K562 (cell line): Measurements from ENCODE around the gene FUNDC2. TPM values are rescaled to one million over a fixed set of nuclear protein-coding genes. Genes with fewer than 3 reads are reported as not detected.

ENCODE experiments used
- ATAC-seq: fragments of 200-7000 bp; cut with Tn5 transposase; 3 replicates; pipeline ENCODE4 v1.9.1; 2020; ENCODE audit warnings: moderate library complexity
- BruUV-seq: library from RNA; stranded (reverse); fragments of 400-500 nt; replicated peaks from 2 replicates; lab custom pipeline; 2021; lab: Mats Ljungman, UMichigan
- CTCF ChIA-PET: fragments of 300-600 bp; formaldehyde crosslinking; extraction: SDS; loops from one replicate; lab custom pipeline; 2021; ENCODE audit warnings: low intra/inter-chr PET ratio; lab: Yijun Ruan, JAX
- POLR2A ChIA-PET: fragments of 300-600, 350-650 bp; sonication (Branson Sonifier 250); formaldehyde crosslinking; extraction: SDS; loops from one replicate; lab custom pipeline; 2021; ENCODE audit warnings: antibody characterized with exemption, inconsistent platforms; lab: Yijun Ruan, JAX
- DNase-seq, 4 experiments: peaks; one replicate each; pipeline versions ENCODE4 v3.0.0 to v3.0.0-alpha.2; 2011 to 2018; ENCODE audit warnings: low spot score in 3 of 4, mixed read lengths in 3 of 4; ENCODE audit errors: extremely low read depth in 1 of 4
- FAIRE-seq: peaks from 2 replicates; lab custom pipeline; 2011; peaks lifted over from hg19 to GRCh38; lab: Jason Lieb, UNC
- H2AFZ ChIP-seq: 2 replicates; pipeline ENCODE4 v1.6.0; 2011; ENCODE audit warnings: low read depth, low read length, control low read depth, inconsistent platforms
- H3K27ac ChIP-seq: fragments of 200-600 bp; 3 replicates; pipeline ENCODE4 v1.8.0; 2011; ENCODE audit warnings: low read depth, mild to moderate bottlenecking, control low read depth, inconsistent platforms, low read length, moderate library complexity, mixed read lengths; ENCODE audit errors: extremely low read depth
- H3K27me3 ChIP-seq, 2 experiments: fragments of 300-600 bp in 1 of 2; 2 replicates in 1 of 2; 3 replicates in 1 of 2; pipeline versions ENCODE4 v1.6.0 to v1.8.0; 2011; ENCODE audit warnings: inconsistent platforms in 2 of 2, low read length in 2 of 2, mild to moderate bottlenecking in 1 of 2, mixed read lengths in 1 of 2, moderate library complexity in 1 of 2; ENCODE audit not compliant: control insufficient read depth in 2 of 2, insufficient read depth in 2 of 2
- H3K36me3 ChIP-seq: fragments of 300-600 bp; 3 replicates; pipeline ENCODE4 v1.8.0; 2011; ENCODE audit warnings: mild to moderate bottlenecking, low read length, inconsistent platforms; ENCODE audit not compliant: control insufficient read depth, insufficient read depth
- H3K4me1 ChIP-seq, 2 experiments: fragments of 200-600 bp in 1 of 2; replicated peaks in 1 of 2; 2 replicates in 1 of 2; 3 replicates in 1 of 2; pipeline versions ENCODE4 v1.5.1 to v1.8.0; 2011; ENCODE audit warnings: inconsistent platforms in 2 of 2, low read length in 2 of 2, mild to moderate bottlenecking in 1 of 2, mixed read lengths in 1 of 2, moderate library complexity in 1 of 2; ENCODE audit not compliant: control insufficient read depth in 2 of 2, insufficient read depth in 2 of 2
- H3K4me2 ChIP-seq: 2 replicates; pipeline ENCODE4 v1.6.1; 2011; ENCODE audit warnings: low read length, control low read depth, inconsistent platforms, mixed read lengths; ENCODE audit not compliant: insufficient read depth
- H3K4me3 ChIP-seq: fragments of 200-600 bp; sonication (generic), shearing (Covaris generic); 2 replicates; pipeline ENCODE4 v1.5.1; 2016; ENCODE audit warnings: control low read depth, inconsistent platforms
- H3K79me2 ChIP-seq: fragments of 200-600 bp; 3 replicates; pipeline ENCODE4 v1.8.0; 2011; ENCODE audit warnings: low read length, inconsistent platforms; ENCODE audit not compliant: control insufficient read depth, insufficient read depth
- H3K9ac ChIP-seq, 2 experiments: 2 replicates each; pipeline versions ENCODE4 v1.6.0 to v1.6.1; 2011; ENCODE audit warnings: low read depth in 2 of 2, low read length in 2 of 2, control low read depth in 1 of 2, inconsistent platforms in 1 of 2, mild to moderate bottlenecking in 1 of 2, mixed read lengths in 1 of 2; ENCODE audit not compliant: insufficient read depth in 1 of 2
- H3K9me1 ChIP-seq: one replicate; pipeline ENCODE4 v1.6.0; 2011; ENCODE audit warnings: inconsistent platforms, mild to moderate bottlenecking, low read length, moderate library complexity; ENCODE audit not compliant: control insufficient read depth, insufficient read depth
- H3K9me3 ChIP-seq: replicated peaks from 2 replicates; pipeline ENCODE4 v1.5.1; 2011; ENCODE audit warnings: low read depth, low read length, inconsistent platforms; ENCODE audit not compliant: control insufficient read depth, insufficient read depth
- H4K20me1 ChIP-seq: replicated peaks from 2 replicates; pipeline ENCODE4 v1.6.1; 2011; ENCODE audit warnings: low read length, inconsistent platforms, mixed read lengths; ENCODE audit not compliant: control insufficient read depth, insufficient read depth
- CEBPG ChIP-seq, 3 experiments: fragments of 200-800 bp in 1 of 3; sonication (Bioruptor generic) in 1 of 3; sonication (generic) in 1 of 3; formaldehyde crosslinking in 1 of 3; IDR thresholded peaks in 2 of 3; conservative IDR thresholded peaks in 1 of 3; 2 replicates each; pipeline versions ENCODE4 v1.6.1 to v1.8.0; 2016 to 2022; ENCODE audit warnings: missing compliant biosample characterization in 2 of 3, missing genetic modification characterization in 2 of 3, mild to moderate bottlenecking in 1 of 3, missing genetic modification reagents in 1 of 3
- ESRRB ChIP-seq: fragments of 250-450 bp; sonication (Bioruptor Pico); IDR thresholded peaks from 2 replicates; pipeline ENCODE4 v1.5.0; 2020; ENCODE audit warnings: mild to moderate bottlenecking, moderate library complexity, borderline replicate concordance
- HDAC2 ChIP-seq: fragments of 450-650 bp; IDR thresholded peaks from 2 replicates; pipeline ENCODE4 v1.6.1; 2016; ENCODE audit warnings: mild to moderate bottlenecking
- MAFK ChIP-seq: IDR thresholded peaks from 2 replicates; pipeline ENCODE4 v1.6.1; 2011; ENCODE audit warnings: low read length, improper control_type of control experiment
- MEIS2 ChIP-seq: fragments of 450-650 bp; IDR thresholded peaks from 2 replicates; pipeline ENCODE4 v1.6.1; 2014; ENCODE audit warnings: mild to moderate bottlenecking; ENCODE audit not compliant: partially characterized antibody
- MTA2 ChIP-seq: fragments of 450-650 bp; IDR thresholded peaks from 2 replicates; pipeline ENCODE4 v1.6.1; 2016; ENCODE audit warnings: low read depth
- RBM25 ChIP-seq: fragments of 200-400 bp; formaldehyde crosslinking; IDR thresholded peaks from 2 replicates; pipeline ENCODE4 v1.6.1; 2018; ENCODE audit warnings: low read length, low read depth, moderate library complexity; ENCODE audit not compliant: severe bottlenecking
- STAG1 ChIP-seq: sonication (generic); formaldehyde crosslinking; IDR thresholded peaks from 2 replicates; pipeline ENCODE4 v1.5.0; 2020; ENCODE audit warnings: missing genetic modification reagents, borderline replicate concordance
- TAL1 ChIP-seq: fragments of 450-650 bp; IDR thresholded peaks from 2 replicates; pipeline ENCODE4 v1.6.1; 2016; ENCODE audit warnings: mild to moderate bottlenecking
- TOE1 ChIP-seq, 2 experiments: fragments of 450-650 bp in 1 of 2; sonication (generic) in 1 of 2; formaldehyde crosslinking in 1 of 2; IDR thresholded peaks; 2 replicates each; pipeline versions ENCODE4 v1.7.1 to v1.8.0; 2016 to 2022; ENCODE audit warnings: borderline replicate concordance in 2 of 2, mild to moderate bottlenecking in 2 of 2, antibody characterized with exemption in 1 of 2, inconsistent platforms in 1 of 2, low read depth in 1 of 2, missing genetic modification reagents in 1 of 2, moderate library complexity in 1 of 2
- ZNF23 ChIP-seq: fragments of 250-450 bp; sonication (Bioruptor Pico); IDR thresholded peaks from 2 replicates; pipeline ENCODE4 v1.4.0; 2020; ENCODE audit warnings: mild to moderate bottlenecking
- ZNF436 ChIP-seq: fragments of 250-450, 450-650 bp; sonication (Bioruptor Pico); formaldehyde crosslinking; IDR thresholded peaks from 2 replicates; pipeline ENCODE4 v1.7.0; 2020; ENCODE audit warnings: mild to moderate bottlenecking
- WGBS: fragments of 100-300 bp; shearing (Covaris generic); methylation state at CpG from one replicate; pipeline ENCODE4 v1.1.6; 2016; ENCODE audit warnings: low coverage, mixed read lengths; ENCODE audit not compliant: insufficient coverage; ENCODE audit errors: missing lambda C conversion rate; 5-methylcytosine and 5-hydroxymethylcytosine counted together
- in situ Hi-C: fragments of 300-500 bp; cut with MboI; formaldehyde crosslinking; loops from 4 replicates; pipeline ENCODE4 v1.15.0; 2018; ENCODE audit warnings: inconsistent platforms, mixed read lengths
- intact Hi-C: fragments of 100-400 bp; cut with micrococcal nuclease; formaldehyde crosslinking; loops from 2 replicates; pipeline ENCODE4 v1.14.2; 2022
- polyA plus RNA-seq, 8 experiments: library from polyadenylated mRNA; depleted of rRNA in 4 of 8; stranded (reverse) in 5 of 8; unstranded in 3 of 8; fragments of >200 nt; fragmentation: Nextera tagmentation in 2 of 8; fragmentation: Illumina TruSeq in 1 of 8; extraction: Ambion mirVana in 2 of 8; extraction: Trizol in 1 of 8; gene quantifications; 2 replicates each; pipeline versions ENCODE4 v1.2.1 to v1.2.3, GENCODE V29; 2011 to 2014; ENCODE audit warnings: inconsistent platforms in 1 of 8, missing spikeins in 1 of 8
- total RNA-seq, 7 experiments: library from RNA; depleted of rRNA in 6 of 7; stranded (reverse); fragments of >200 nt in 6 of 7; fragmentation: Illumina TruSeq in 2 of 7; extraction: Trizol in 2 of 7; gene quantifications; 2 replicates each; pipeline versions ENCODE4 v1.2.1 to v1.2.3, GENCODE V29; 2011 to 2021; ENCODE audit warnings: low replicate concordance in 1 of 7
- TF ChIP-seq, protein P1 (sequence below): fragments of 450-650 bp; IDR thresholded peaks from one replicate; pipeline ENCODE4 v1.6.1; 2018; ENCODE audit warnings: mild to moderate bottlenecking, moderate library complexity; ENCODE audit not compliant: partially characterized antibody
- TF ChIP-seq, protein P2 (sequence below), 2 experiments: IDR thresholded peaks; 2 replicates each; pipeline ENCODE4 v1.6.1; 2012; ENCODE audit warnings: improper control_type of control experiment in 2 of 2, low read depth in 2 of 2, low read length in 2 of 2, borderline replicate concordance in 1 of 2
- TF ChIP-seq, protein P3 (sequence below): fragments of 250-450 bp; sonication (Bioruptor Pico); IDR thresholded peaks from 2 replicates; pipeline ENCODE4 v1.8.0; 2022; ENCODE audit warnings: inconsistent platforms, mild to moderate bottlenecking, moderate library complexity, borderline replicate concordance

FUNDC2 gene
- total and polyA plus RNA-seq, 9 of the 15 experiments (the other 6 are each of a cell fraction or from before 2014, with no cell fraction given), result 50.6 to 235 (median 123) TPM

DNA sequence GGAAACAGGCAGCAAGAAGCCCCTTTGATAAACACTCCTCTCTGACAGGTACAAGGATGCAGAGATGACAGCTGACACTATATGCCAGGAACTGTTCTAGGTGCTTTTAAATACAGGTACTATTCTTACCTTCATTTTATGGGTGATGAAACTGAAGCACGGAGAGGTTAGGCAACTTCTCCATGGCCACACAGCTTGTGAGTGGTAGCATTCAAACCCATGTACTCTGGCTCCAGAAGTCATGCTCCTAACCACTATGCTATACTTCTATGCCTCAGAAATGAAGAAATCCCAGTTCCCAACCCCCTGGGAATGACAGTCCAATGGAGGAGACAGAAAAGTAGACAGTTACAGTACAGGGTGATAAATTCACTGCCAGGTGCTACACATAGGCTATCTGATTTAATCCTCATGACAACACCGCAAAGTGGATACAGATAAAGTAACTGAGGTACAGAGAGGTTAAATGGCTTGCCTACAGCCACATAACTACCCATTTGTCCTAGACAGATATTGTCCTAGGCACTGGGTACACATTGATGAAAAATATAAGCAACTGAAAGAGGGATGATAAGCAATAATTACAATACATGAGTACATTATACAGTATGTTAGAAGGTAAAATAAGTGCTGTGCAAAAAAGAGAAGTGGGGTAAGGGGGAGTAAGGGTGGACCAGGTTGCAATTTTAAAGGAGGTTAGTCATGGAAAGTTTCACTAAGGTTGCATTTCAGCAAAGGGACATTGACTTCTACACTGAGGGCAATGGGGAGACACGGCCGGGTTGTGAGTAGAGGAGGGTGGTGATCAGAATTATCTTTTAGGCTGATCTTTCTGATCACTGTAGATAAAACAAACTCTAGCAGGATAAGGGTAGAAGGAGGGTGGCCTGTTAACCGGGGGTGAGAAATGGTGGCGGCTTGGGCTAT, 2.5 kb upstream of the FUNDC2 start:
- FAIRE-seq (no peak), ATAC-seq (no peak), DNase-seq (no peak)
- Histone ChIP-seq H3K9me1 (no peaks in the 10 kb centered on the region), H3K4me1 (peaks cover 14 to 31% of the 10 kb centered on the region in 2 experiments), H3K9ac (peak overlapping the region in 1 of 2 experiments; percentile 26; a peak in 1 of 4 replicates), H3K4me2 (peak overlapping the region; percentile 30; the same call in 1 of the 2 replicates), H2AFZ (peak overlapping the region; percentile 73), H3K27ac (peak overlapping the region; percentile 52; the same call in 1 of the 3 replicates), H4K20me1 (no peaks in the 10 kb centered on the region), H3K36me3 (no peaks in the 10 kb centered on the region), H3K27me3 (no peaks in the 10 kb centered on the region), H3K4me3 (no peak overlapping the region), H3K9me3 (no peaks in the 10 kb centered on the region), H3K79me2 (peaks cover 22% of the 10 kb centered on the region)
- BruUV-seq, result no TSS peak
- ChIA-PET CTCF (no interaction called here), POLR2A (interaction anchor here (0.8 to 1.5 kb wide), 2 partner anchors 17 to 589 kb away, joined by 3 to 4 read pairs; no protein-coding TSS in a partner anchor)
- intact Hi-C loops (no loop called here), in situ Hi-C loops (no loop called here)
- 8% methylated on average over 5 of the region's 6 CpGs for WGBS
- TF ChIP-seq ZNF436 (CRISPR knock-in tag) (no peak), MEIS2 (peak; percentile 42), MTA2 (no peak), TOE1 (IDR thresholded peaks at IDR 0.05; ENCODE audit: borderline replicate concordance) (no peak), TOE1 (CRISPR knock-in tag; IDR thresholded peaks at IDR 0.05; ENCODE audit: borderline replicate concordance, low read depth) (no peak), ESRRB (CRISPR knock-in tag) (no peak), HDAC2 (no peak), ZNF23 (CRISPR knock-in tag) (no peak), STAG1 (CRISPR knock-in tag) (no peak), MAFK (no peak), CEBPG (CRISPR knock-in tag; IDR thresholded peaks at IDR 0.05) (peak; percentile 80), CEBPG (tag; conservative IDR thresholded peaks at IDR 0.05 in 1 of 2, IDR thresholded peaks at IDR 0.05 in 1 of 2) (no peak), RBM25 (peak; percentile 77), TAL1 (0 out of 2 replicates have a peak, but pooled peaks have one; percentile 8)
- TF ChIP-seq, protein P1, sequence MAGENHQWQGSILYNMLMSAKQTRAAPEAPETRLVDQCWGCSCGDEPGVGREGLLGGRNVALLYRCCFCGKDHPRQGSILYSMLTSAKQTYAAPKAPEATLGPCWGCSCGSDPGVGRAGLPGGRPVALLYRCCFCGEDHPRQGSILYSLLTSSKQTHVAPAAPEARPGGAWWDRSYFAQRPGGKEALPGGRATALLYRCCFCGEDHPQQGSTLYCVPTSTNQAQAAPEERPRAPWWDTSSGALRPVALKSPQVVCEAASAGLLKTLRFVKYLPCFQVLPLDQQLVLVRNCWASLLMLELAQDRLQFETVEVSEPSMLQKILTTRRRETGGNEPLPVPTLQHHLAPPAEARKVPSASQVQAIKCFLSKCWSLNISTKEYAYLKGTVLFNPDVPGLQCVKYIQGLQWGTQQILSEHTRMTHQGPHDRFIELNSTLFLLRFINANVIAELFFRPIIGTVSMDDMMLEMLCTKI, result no peak
- TF ChIP-seq, protein P2, sequence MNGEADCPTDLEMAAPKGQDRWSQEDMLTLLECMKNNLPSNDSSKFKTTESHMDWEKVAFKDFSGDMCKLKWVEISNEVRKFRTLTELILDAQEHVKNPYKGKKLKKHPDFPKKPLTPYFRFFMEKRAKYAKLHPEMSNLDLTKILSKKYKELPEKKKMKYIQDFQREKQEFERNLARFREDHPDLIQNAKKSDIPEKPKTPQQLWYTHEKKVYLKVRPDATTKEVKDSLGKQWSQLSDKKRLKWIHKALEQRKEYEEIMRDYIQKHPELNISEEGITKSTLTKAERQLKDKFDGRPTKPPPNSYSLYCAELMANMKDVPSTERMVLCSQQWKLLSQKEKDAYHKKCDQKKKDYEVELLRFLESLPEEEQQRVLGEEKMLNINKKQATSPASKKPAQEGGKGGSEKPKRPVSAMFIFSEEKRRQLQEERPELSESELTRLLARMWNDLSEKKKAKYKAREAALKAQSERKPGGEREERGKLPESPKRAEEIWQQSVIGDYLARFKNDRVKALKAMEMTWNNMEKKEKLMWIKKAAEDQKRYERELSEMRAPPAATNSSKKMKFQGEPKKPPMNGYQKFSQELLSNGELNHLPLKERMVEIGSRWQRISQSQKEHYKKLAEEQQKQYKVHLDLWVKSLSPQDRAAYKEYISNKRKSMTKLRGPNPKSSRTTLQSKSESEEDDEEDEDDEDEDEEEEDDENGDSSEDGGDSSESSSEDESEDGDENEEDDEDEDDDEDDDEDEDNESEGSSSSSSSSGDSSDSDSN (IDR thresholded peaks at IDR 0.05; ENCODE audit: borderline replicate concordance in 1 of 2, low read depth in 2 of 2, low read length in 2 of 2), result no peak
- TF ChIP-seq, protein P3, sequence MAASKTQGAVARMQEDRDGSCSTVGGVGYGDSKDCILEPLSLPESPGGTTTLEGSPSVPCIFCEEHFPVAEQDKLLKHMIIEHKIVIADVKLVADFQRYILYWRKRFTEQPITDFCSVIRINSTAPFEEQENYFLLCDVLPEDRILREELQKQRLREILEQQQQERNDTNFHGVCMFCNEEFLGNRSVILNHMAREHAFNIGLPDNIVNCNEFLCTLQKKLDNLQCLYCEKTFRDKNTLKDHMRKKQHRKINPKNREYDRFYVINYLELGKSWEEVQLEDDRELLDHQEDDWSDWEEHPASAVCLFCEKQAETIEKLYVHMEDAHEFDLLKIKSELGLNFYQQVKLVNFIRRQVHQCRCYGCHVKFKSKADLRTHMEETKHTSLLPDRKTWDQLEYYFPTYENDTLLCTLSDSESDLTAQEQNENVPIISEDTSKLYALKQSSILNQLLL (CRISPR knock-in tag), result no peak
